Activated CD8-positive, alpha-beta memory T cell treated with anti-CD3 and anti-CD28 coated beads for 24 hours (primary cell): ENCODE results near the gene PPP1R37.
"Not testable (repeated sequence)": the region's sequence is repeated elsewhere in the genome, so short reads cannot be mapped to it uniquely, and the experiment has no call there.

Experiments
- DNase-seq: peaks from one replicate; pipeline ENCODE4 v3.0.0-alpha.2; 2020

Gene PPP1R37

GRCh38 chr19:45115809-45116615 lies 23.0 kb downstream of the PPP1R37 start:
- DNase-seq = no peak

GRCh38 chr19:45117167-45117594 lies 24.2 kb downstream of the PPP1R37 start:
- peak; percentile 83 for DNase-seq

- DNase-seq = no peak
These were observed 24.7 kb downstream of the PPP1R37 start for GRCh38 chr19:45117671-45118070.

- no peak for DNase-seq
These were observed 25.1 kb downstream of the PPP1R37 start for GRCh38 chr19:45118106-45118505.

GRCh38 chr19:45118591-45119355 lies 25.8 kb downstream of the PPP1R37 start:
- not testable (repeated sequence) for DNase-seq

- no peak for DNase-seq
These were observed 26.6 kb downstream of the PPP1R37 start for GRCh38 chr19:45119582-45119981.

- DNase-seq = no peak
These were observed 28.9 kb downstream of the PPP1R37 start for GRCh38 chr19:45121827-45122345.

GRCh38 chr19:45122832-45123231 lies 29.9 kb downstream of the PPP1R37 start:
- DNase-seq = no peak

GRCh38 chr19:45123440-45123850 lies 30.5 kb downstream of the PPP1R37 start:
- DNase-seq = no peak

- no peak for DNase-seq
These were observed 31.0 kb downstream of the PPP1R37 start for GRCh38 chr19:45124021-45124420.

GRCh38 chr19:45125360-45125759 lies 32.4 kb downstream of the PPP1R37 start:
- DNase-seq = no peak

- peak; percentile 86 for DNase-seq
These were observed 33.1 kb downstream of the PPP1R37 start for GRCh38 chr19:45125975-45126493.

- no peak for DNase-seq
These were observed 33.7 kb downstream of the PPP1R37 start for GRCh38 chr19:45126654-45127053.

- no peak for DNase-seq
These were observed 35.2 kb downstream of the PPP1R37 start for GRCh38 chr19:45128146-45128545.

GRCh38 chr19:45128806-45129205 lies 35.8 kb downstream of the PPP1R37 start:
- DNase-seq = no peak

GRCh38 chr19:45130236-45130635 lies 37.3 kb downstream of the PPP1R37 start:
- no peak for DNase-seq

- DNase-seq = no peak
These were observed 38.1 kb downstream of the PPP1R37 start for GRCh38 chr19:45130888-45131615.

- no peak for DNase-seq
These were observed 40.7 kb downstream of the PPP1R37 start for GRCh38 chr19:45133661-45134060.

GRCh38 chr19:45135176-45135885 lies 42.4 kb downstream of the PPP1R37 start:
- no peak for DNase-seq

- no peak for DNase-seq
These were observed 43.7 kb downstream of the PPP1R37 start for GRCh38 chr19:45136507-45137178.

GRCh38 chr19:45137179-45137761 lies 44.3 kb downstream of the PPP1R37 start:
- DNase-seq = no peak
